SK-N-SH (cell line): ENCODE results near the gene ZNF780B. TPM values are rescaled to one million over a fixed set of nuclear protein-coding genes. Genes with fewer than 3 reads are reported as not detected.

ENCODE experiments used
- CTCF ChIA-PET: fragments of 300-600, 350-600 bp; formaldehyde crosslinking; extraction: SDS; loops from one replicate; lab custom pipeline; 2021; lab: Yijun Ruan, JAX
- POLR2A ChIA-PET: fragments of 350-600 bp; sonication (Branson Sonifier 250); formaldehyde crosslinking; extraction: SDS; loops from one replicate; lab custom pipeline; 2020; ENCODE audit warnings: antibody characterized with exemption, inconsistent platforms; lab: Yijun Ruan, JAX
- DNase-seq: peaks from one replicate; pipeline ENCODE4 v3.0.0; 2012
- H2AFZ ChIP-seq: fragments of 200-600 bp; sonication (generic); 2 replicates; pipeline ENCODE4 v1.8.1; 2016; ENCODE audit warnings: antibody characterized with exemption, mild to moderate bottlenecking, low read depth
- H3F3A ChIP-seq: fragments of 200-600 bp; sonication (generic); replicated peaks from 2 replicates; pipeline ENCODE3; 2016; ENCODE audit warnings: antibody characterized with exemption, mild to moderate bottlenecking; ENCODE audit not compliant: insufficient read depth
- H3K27ac ChIP-seq, 2 experiments: fragments of 200-500 bp in 1 of 2; fragments of 200-600 bp in 1 of 2; sonication (Bioruptor generic) in 1 of 2; sonication (generic), shearing (Covaris generic) in 1 of 2; 2 replicates each; pipeline versions ENCODE4 v1.5.1 to v1.6.1; 2014 to 2016; ENCODE audit warnings: low read depth in 2 of 2, inconsistent platforms in 1 of 2, low read length in 1 of 2, mild to moderate bottlenecking in 1 of 2, mixed read lengths in 1 of 2
- H3K27me3 ChIP-seq: fragments of 200-600 bp; sonication (generic), shearing (Covaris generic); 2 replicates; pipeline ENCODE4 v1.6.1; 2016; ENCODE audit warnings: mixed run types; ENCODE audit not compliant: insufficient read depth
- H3K36me3 ChIP-seq, 2 experiments: fragments of 200-500 bp in 1 of 2; fragments of 200-600 bp in 1 of 2; sonication (Bioruptor generic) in 1 of 2; sonication (generic) in 1 of 2; replicated peaks in 1 of 2; 2 replicates each; pipeline versions ENCODE3 to v1.5.1; 2014 to 2016; ENCODE audit warnings: low read length in 1 of 2, mild to moderate bottlenecking in 1 of 2; ENCODE audit not compliant: insufficient read depth in 2 of 2, control insufficient read depth in 1 of 2
- H3K4me1 ChIP-seq, 2 experiments: fragments of 200-500 bp in 1 of 2; fragments of 200-600 bp in 1 of 2; sonication (Bioruptor generic) in 1 of 2; sonication (generic), shearing (Covaris generic) in 1 of 2; 2 replicates each; pipeline versions ENCODE4 v1.5.1 to v1.6.1; 2014 to 2016; ENCODE audit warnings: low read depth in 1 of 2, low read length in 1 of 2, mixed run types in 1 of 2; ENCODE audit not compliant: insufficient read depth in 2 of 2, control insufficient read depth in 1 of 2
- H3K4me2 ChIP-seq: fragments of 200-600 bp; sonication (generic), shearing (Covaris generic); 2 replicates; pipeline ENCODE4 v1.6.1; 2017; ENCODE audit warnings: mixed run types
- H3K4me3 ChIP-seq, 2 experiments: fragments of 200-500 bp in 1 of 2; fragments of 200-600 bp in 1 of 2; sonication (Bioruptor generic) in 1 of 2; sonication (generic), shearing (Covaris generic) in 1 of 2; 2 replicates each; pipeline versions ENCODE4 v1.5.1 to v1.8.1; 2014 to 2016; ENCODE audit warnings: low read depth in 2 of 2, inconsistent platforms in 1 of 2, low read length in 1 of 2, mild to moderate bottlenecking in 1 of 2, mixed read lengths in 1 of 2, moderate library complexity in 1 of 2
- H3K79me2 ChIP-seq: fragments of 200-600 bp; sonication (generic); 2 replicates; pipeline ENCODE4 v1.8.1; 2017; ENCODE audit warnings: mild to moderate bottlenecking; ENCODE audit not compliant: insufficient read depth
- H3K9ac ChIP-seq: fragments of 200-600 bp; sonication (generic); 2 replicates; pipeline ENCODE4 v1.6.1; 2017; ENCODE audit warnings: mixed run types
- H3K9me2 ChIP-seq: fragments of 200-600 bp; sonication (generic); 2 replicates; pipeline ENCODE4 v1.6.1; 2017; ENCODE audit warnings: mixed run types
- H3K9me3 ChIP-seq: fragments of 200-600 bp; sonication (generic); 2 replicates; pipeline ENCODE4 v1.6.1; 2017; ENCODE audit warnings: mixed run types, mild to moderate bottlenecking, moderate library complexity
- H4K20me1 ChIP-seq: fragments of 200-600 bp; sonication (generic); 2 replicates; pipeline ENCODE4 v1.6.1; 2017; ENCODE audit warnings: mild to moderate bottlenecking, mixed run types; ENCODE audit not compliant: insufficient read depth
- CHD2 ChIP-seq: fragments of 150-350 bp; IDR thresholded peaks from 2 replicates; pipeline ENCODE4 v1.6.1; 2018; ENCODE audit warnings: low read length; ENCODE audit not compliant: partially characterized antibody
- EZH2phosphoT487 ChIP-seq: fragments of 200-600 bp; sonication (generic); IDR thresholded peaks from 2 replicates; pipeline ENCODE4 v1.6.1; 2017; ENCODE audit warnings: low read depth, mixed run types, mild to moderate bottlenecking, antibody characterized with exemption, moderate library complexity, borderline replicate concordance
- FOSL2 ChIP-seq: IDR thresholded peaks from 2 replicates; pipeline ENCODE4 v1.4.0; 2012; ENCODE audit warnings: low read depth, mild to moderate bottlenecking, moderate library complexity, borderline replicate concordance
- JUND ChIP-seq: IDR thresholded peaks from 2 replicates; pipeline ENCODE4 v1.4.0; 2012
- MEF2A ChIP-seq: IDR thresholded peaks from 2 replicates; pipeline ENCODE4 v1.4.0; 2012; ENCODE audit warnings: low read depth, borderline replicate concordance
- NFIC ChIP-seq: IDR thresholded peaks from 2 replicates; pipeline ENCODE4 v1.4.0; 2012; ENCODE audit warnings: borderline replicate concordance
- POLR2AphosphoS5 ChIP-seq: IDR thresholded peaks from 2 replicates; pipeline ENCODE4 v1.6.1; 2012; ENCODE audit warnings: low read depth, low read length
- RAD21 ChIP-seq: IDR thresholded peaks from 2 replicates; pipeline ENCODE4 v1.6.1; 2012; ENCODE audit warnings: mild to moderate bottlenecking, low read length
- RXRA ChIP-seq: IDR thresholded peaks from 2 replicates; pipeline ENCODE4 v1.4.0; 2012; ENCODE audit warnings: low read depth, mild to moderate bottlenecking, borderline replicate concordance
- TCF12 ChIP-seq: IDR thresholded peaks from 2 replicates; pipeline ENCODE4 v1.4.0; 2012
- TEAD4 ChIP-seq: IDR thresholded peaks from 2 replicates; pipeline ENCODE4 v1.4.0; 2012; ENCODE audit warnings: mild to moderate bottlenecking, borderline replicate concordance; ENCODE audit not compliant: insufficient read depth
- WGBS: methylation state at CpG from one replicate; pipeline ENCODE4 v1.1.6; 2017; ENCODE audit warnings: low lambda C conversion rate; 5-methylcytosine and 5-hydroxymethylcytosine counted together
- polyA plus RNA-seq, 3 experiments: library from polyadenylated mRNA; depleted of rRNA; stranded (reverse); fragments of >200 nt; gene quantifications; 2 replicates each; pipeline ENCODE4 v1.2.3, GENCODE V29; 2012
- TF ChIP-seq, protein P1 (sequence below): fragments of 150-350 bp; IDR thresholded peaks from 2 replicates; pipeline ENCODE4 v1.6.1; 2016; ENCODE audit warnings: mild to moderate bottlenecking, low read depth, low read length
- TF ChIP-seq, protein P2 (sequence below): IDR thresholded peaks from 2 replicates; pipeline ENCODE4 v1.4.0; 2012; ENCODE audit warnings: low read depth
- TF ChIP-seq, protein P3 (sequence below): IDR thresholded peaks from 2 replicates; pipeline ENCODE4 v1.4.0; 2012; ENCODE audit warnings: low read depth, borderline replicate concordance
- TF ChIP-seq, protein P4 (sequence below): IDR thresholded peaks from 2 replicates; pipeline ENCODE4 v1.6.1; 2012; ENCODE audit warnings: mild to moderate bottlenecking, low read depth, low read length, moderate library complexity

ZNF780B gene
- polyA plus RNA-seq, 1 of the 3 experiments (the other 2 are of a cell fraction): 7.0 TPM

DNA sequence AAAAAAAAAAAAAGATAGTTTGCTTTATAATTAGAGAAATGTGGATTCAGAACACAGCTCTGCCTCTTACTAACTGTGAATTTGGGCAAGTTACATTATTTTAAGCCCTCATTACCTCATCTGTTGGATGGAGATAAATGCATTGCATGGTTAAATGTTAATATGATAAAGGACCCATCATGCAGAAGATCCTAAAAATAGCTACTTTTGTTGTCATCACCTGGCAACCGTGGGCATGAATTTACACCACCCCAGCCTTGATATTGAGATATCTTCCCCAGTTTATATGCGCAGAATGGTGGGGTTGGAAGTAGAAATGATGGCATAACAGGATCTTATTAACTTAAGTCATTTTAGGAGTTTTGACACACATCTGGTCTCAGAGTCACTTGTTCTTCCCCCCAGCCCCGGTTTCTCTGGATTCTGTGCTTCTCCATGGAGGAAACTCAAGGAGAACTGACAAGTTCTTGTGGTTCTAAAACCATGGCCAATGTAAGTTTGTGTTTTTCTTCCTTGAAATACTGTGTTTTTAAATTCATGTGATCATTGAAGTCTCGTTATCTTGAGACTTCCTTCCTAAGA is 50.2 kb downstream of the ZNF780B start:
- no peak overlapping the region for H3K4me2 ChIP-seq
- WGBS: 90% methylated on average over 4 of the region's 4 CpGs
- no peaks in the 10 kb centered on the region for H3K27me3 ChIP-seq
- H3K9me3 ChIP-seq: no peaks in the 10 kb centered on the region
- H3K36me3 ChIP-seq: peaks cover 23 to 25% of the 10 kb centered on the region in 2 experiments
- POLR2A ChIA-PET: no interaction called here
- no peak for TF ChIP-seq FOSL2
- TF ChIP-seq, protein P1, sequence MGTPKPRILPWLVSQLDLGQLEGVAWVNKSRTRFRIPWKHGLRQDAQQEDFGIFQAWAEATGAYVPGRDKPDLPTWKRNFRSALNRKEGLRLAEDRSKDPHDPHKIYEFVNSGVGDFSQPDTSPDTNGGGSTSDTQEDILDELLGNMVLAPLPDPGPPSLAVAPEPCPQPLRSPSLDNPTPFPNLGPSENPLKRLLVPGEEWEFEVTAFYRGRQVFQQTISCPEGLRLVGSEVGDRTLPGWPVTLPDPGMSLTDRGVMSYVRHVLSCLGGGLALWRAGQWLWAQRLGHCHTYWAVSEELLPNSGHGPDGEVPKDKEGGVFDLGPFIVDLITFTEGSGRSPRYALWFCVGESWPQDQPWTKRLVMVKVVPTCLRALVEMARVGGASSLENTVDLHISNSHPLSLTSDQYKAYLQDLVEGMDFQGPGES: no peak
- TF ChIP-seq EZH2phosphoT487: no peak
- no peak for TF ChIP-seq RAD21
- no peak for TF ChIP-seq TEAD4
- TF ChIP-seq JUND: no peak
- no peak for TF ChIP-seq CHD2
- no peak for TF ChIP-seq RXRA
- TF ChIP-seq NFIC: no peak
- TF ChIP-seq, protein P2, sequence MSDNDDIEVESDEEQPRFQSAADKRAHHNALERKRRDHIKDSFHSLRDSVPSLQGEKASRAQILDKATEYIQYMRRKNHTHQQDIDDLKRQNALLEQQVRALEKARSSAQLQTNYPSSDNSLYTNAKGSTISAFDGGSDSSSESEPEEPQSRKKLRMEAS: no peak
- TF ChIP-seq, protein P3, sequence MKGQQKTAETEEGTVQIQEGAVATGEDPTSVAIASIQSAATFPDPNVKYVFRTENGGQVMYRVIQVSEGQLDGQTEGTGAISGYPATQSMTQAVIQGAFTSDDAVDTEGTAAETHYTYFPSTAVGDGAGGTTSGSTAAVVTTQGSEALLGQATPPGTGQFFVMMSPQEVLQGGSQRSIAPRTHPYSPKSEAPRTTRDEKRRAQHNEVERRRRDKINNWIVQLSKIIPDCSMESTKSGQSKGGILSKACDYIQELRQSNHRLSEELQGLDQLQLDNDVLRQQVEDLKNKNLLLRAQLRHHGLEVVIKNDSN: no peak
- TF ChIP-seq TCF12: no peak
- no peak for TF ChIP-seq POLR2AphosphoS5
- peaks cover 6% of the 10 kb centered on the region for H3F3A ChIP-seq
- H3K27ac ChIP-seq: peak overlapping the region in 1 of 2 experiments; percentile 54; a peak in 2 of 4 replicates
- H2AFZ ChIP-seq: no peak overlapping the region
- no peak for DNase-seq
- H3K4me3 ChIP-seq: no peak overlapping the region
- H3K79me2 ChIP-seq: no peaks in the 10 kb centered on the region
- no peaks in the 10 kb centered on the region for H3K4me1 ChIP-seq
- no peaks in the 10 kb centered on the region for H4K20me1 ChIP-seq
- CTCF ChIA-PET: no interaction called here
- no peak overlapping the region for H3K9ac ChIP-seq
- H3K9me2 ChIP-seq: no peaks in the 10 kb centered on the region

DNA sequence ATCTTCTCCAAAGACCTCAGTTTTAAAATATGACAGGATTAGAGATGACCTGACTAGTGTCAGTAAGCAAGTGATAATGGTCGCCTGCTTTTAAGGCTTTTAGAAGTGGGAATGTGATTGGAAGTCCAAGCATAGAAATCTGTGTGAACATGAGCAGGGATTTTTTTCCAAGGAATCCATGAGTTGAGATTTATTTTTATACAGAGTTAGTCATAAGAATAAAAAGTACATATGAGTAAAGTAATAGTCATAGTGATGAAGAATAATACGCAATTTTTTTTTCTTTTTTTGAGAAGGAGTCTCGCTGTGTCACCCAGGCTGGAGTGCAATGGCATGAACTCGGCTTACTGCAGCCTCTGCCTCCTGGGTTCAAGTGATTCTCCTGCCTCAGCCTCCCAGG is 57.5 kb downstream of the ZNF780B start:
- Histone ChIP-seq H3K4me1 (peaks cover 0 to 10% of the 10 kb centered on the region in 2 experiments; a peak in 2 of 4 replicates), H3F3A (peaks cover 11% of the 10 kb centered on the region), H4K20me1 (no peaks in the 10 kb centered on the region), H3K36me3 (peaks cover 3 to 5% of the 10 kb centered on the region in 2 experiments)
- no peak for DNase-seq
- WGBS: 70% methylated on average over 4 of the region's 4 CpGs
- TF ChIP-seq MEF2A: 0 out of 2 replicates have a peak, but pooled peaks have one; percentile 6
- TF ChIP-seq, protein P4, sequence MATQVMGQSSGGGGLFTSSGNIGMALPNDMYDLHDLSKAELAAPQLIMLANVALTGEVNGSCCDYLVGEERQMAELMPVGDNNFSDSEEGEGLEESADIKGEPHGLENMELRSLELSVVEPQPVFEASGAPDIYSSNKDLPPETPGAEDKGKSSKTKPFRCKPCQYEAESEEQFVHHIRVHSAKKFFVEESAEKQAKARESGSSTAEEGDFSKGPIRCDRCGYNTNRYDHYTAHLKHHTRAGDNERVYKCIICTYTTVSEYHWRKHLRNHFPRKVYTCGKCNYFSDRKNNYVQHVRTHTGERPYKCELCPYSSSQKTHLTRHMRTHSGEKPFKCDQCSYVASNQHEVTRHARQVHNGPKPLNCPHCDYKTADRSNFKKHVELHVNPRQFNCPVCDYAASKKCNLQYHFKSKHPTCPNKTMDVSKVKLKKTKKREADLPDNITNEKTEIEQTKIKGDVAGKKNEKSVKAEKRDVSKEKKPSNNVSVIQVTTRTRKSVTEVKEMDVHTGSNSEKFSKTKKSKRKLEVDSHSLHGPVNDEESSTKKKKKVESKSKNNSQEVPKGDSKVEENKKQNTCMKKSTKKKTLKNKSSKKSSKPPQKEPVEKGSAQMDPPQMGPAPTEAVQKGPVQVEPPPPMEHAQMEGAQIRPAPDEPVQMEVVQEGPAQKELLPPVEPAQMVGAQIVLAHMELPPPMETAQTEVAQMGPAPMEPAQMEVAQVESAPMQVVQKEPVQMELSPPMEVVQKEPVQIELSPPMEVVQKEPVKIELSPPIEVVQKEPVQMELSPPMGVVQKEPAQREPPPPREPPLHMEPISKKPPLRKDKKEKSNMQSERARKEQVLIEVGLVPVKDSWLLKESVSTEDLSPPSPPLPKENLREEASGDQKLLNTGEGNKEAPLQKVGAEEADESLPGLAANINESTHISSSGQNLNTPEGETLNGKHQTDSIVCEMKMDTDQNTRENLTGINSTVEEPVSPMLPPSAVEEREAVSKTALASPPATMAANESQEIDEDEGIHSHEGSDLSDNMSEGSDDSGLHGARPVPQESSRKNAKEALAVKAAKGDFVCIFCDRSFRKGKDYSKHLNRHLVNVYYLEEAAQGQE: no peak
- TF ChIP-seq, all 33 proteins: peak for 1
- Histone ChIP-seq H3K4me2 (no peak overlapping the region), H3K27me3 (no peaks in the 10 kb centered on the region), H3K4me3 (no peak overlapping the region), H2AFZ (no peak overlapping the region), H3K79me2 (peaks cover 17% of the 10 kb centered on the region), H3K9me3 (no peaks in the 10 kb centered on the region), H3K9ac (peak overlapping the region; percentile 26; the same call in 1 of the 2 replicates), H3K9me2 (no peaks in the 10 kb centered on the region), H3K27ac (peak overlapping the region in 1 of 2 experiments; percentile 71; a peak in 2 of 4 replicates)
- ChIA-PET CTCF (no interaction called here), POLR2A (no interaction called here)
